AG09319 (cell line): ENCODE results near the gene ADCK2.

Source experiments
- DNase-seq: peaks from one replicate; pipeline ENCODE4 v3.0.0-alpha.2; 2010; ENCODE audit warnings: low read depth; ENCODE audit errors: extremely low read depth
- TF ChIP-seq, protein P1 (sequence below): IDR thresholded peaks from 2 replicates; pipeline ENCODE4 v1.5.1; 2011; ENCODE audit warnings: low read depth, mild to moderate bottlenecking, inconsistent platforms, low read length, moderate library complexity

ADCK2 gene

DNA sequence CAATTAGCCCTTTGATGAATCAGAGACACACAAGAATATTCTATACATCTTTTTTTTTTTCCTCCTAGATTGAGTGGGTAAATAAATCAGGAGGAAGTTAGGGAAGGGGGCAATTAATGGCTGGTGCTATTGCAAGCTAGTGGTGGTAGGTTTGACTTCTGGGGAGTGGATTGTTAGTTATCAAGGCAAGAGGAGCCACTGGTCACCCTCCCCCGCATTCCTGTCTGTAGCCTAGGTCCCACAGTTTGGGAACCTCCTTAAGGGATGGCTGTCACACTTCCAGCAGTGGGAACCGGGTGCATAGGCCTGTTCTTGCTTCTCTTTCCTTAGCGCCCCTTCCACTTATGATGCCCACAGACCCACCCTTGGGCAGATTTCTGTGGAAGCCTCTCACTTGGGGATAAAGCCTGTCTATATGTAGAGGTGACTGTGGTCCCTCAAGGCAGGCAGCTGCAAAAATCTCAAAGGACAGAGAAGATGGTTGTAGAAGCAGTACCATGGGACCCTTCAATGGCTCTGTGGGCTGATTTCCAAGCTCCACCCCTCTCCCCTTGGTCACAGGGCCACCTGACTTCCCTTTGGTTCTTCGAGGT lies 2.3 kb upstream of the ADCK2 start:
- DNase-seq = no peak
- TF ChIP-seq, protein P1, sequence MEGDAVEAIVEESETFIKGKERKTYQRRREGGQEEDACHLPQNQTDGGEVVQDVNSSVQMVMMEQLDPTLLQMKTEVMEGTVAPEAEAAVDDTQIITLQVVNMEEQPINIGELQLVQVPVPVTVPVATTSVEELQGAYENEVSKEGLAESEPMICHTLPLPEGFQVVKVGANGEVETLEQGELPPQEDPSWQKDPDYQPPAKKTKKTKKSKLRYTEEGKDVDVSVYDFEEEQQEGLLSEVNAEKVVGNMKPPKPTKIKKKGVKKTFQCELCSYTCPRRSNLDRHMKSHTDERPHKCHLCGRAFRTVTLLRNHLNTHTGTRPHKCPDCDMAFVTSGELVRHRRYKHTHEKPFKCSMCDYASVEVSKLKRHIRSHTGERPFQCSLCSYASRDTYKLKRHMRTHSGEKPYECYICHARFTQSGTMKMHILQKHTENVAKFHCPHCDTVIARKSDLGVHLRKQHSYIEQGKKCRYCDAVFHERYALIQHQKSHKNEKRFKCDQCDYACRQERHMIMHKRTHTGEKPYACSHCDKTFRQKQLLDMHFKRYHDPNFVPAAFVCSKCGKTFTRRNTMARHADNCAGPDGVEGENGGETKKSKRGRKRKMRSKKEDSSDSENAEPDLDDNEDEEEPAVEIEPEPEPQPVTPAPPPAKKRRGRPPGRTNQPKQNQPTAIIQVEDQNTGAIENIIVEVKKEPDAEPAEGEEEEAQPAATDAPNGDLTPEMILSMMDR = no peak

GRCh38 chr7:140671966-140672365 lies 779 bp upstream of the ADCK2 start:
- TF ChIP-seq, protein P1 = no peak
- DNase-seq = no peak

DNA sequence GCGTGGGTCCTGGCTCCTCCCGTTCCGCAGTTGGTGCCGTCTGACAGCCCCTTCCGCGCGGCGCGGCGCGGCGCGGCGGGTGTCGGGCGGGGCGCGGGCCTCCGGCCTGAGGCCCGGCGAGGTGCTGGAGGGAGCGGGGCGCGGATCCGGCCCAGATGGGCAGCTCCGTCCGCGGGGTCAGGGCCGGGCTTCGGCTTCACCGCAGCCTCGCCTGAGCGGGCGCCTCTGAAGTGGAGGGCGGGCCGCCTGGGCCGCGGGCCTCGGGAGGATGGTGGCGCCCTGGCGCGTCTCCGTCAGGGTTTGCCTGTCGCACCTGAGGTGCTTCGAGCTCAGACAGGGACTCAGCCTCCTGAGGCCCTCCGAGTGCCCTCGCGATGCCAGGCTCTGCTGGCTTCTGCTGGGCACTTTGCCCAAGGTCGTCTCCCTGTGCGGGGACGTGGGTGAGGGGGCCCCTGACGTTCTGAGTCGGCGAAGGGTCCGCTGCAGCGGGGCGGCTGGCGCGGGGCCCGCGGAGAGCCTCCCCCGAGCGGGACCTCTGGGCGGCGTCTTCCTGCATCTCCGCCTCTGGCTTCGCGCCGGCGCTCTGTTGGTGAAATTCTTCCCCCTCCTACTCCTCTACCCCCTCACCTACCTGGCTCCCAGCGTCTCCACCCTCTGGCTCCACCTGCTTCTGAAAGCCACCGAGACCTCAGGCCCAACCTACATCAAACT lies 473 bp downstream of the ADCK2 start:
- DNase-seq = no peak
- TF ChIP-seq, protein P1 = no peak

DNA sequence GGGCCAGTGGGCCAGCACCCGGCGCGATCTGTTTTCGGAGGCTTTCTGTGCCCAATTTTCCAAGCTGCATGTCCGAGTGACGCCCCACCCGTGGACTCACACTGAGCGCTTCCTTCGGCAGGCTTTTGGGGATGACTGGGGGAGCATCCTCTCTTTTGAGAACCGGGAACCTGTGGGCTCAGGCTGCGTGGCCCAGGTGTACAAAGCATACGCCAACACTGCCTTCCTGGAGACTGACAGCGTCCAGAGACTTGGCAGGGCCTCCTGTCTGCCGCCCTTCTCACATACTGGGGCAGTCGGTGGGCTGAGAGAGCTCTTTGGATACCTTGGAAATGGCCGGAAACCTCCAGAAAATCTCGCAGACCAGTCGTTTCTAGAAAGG lies 1.0 kb downstream of the ADCK2 start:
- no peak for DNase-seq
- TF ChIP-seq, protein P1 = no peak

GRCh38 chr7:140674356-140674800 lies 1.6 kb downstream of the ADCK2 start:
- TF ChIP-seq, protein P1 = no peak
- DNase-seq = no peak

- TF ChIP-seq, protein P1 = peak; percentile 58
- DNase-seq = peak; percentile 25
Observed at GRCh38 chr7:140674899-140675701, 2.4 kb downstream of the ADCK2 start.

- DNase-seq = no peak
- TF ChIP-seq, protein P1 = no peak
Observed at GRCh38 chr7:140675726-140676125, 3.0 kb downstream of the ADCK2 start.
